Heart right ventricle (tissue), 16 donors: ENCODE measurements around the gene SCARB1. TPM values are rescaled to one million over a fixed set of nuclear protein-coding genes. Genes with fewer than 3 reads are reported as not detected.

Experiments
- ATAC-seq, 8 donors: fragments of 200-7000 bp; cut with Tn5 transposase; one replicate each; pipeline ENCODE4 v1.9.1; 2020; ENCODE audit warnings: mild to moderate bottlenecking in 8 of 8, moderate library complexity in 8 of 8, moderate number of reproducible peaks in 1 of 8
- DNase-seq, 2 donors: peaks; one replicate each; pipeline ENCODE4 v3.0.0-alpha.2; 2020
- H3K27ac ChIP-seq, 10 donors: fragments of 200-600 bp; sonication (generic) in 2 of 10; one replicate each; pipeline versions ENCODE4 v1.5.0 to v1.8.0; 2020 to 2022; ENCODE audit warnings: mild to moderate bottlenecking in 3 of 10
- H3K27me3 ChIP-seq, 7 donors: fragments of 200-600 bp; one replicate each; pipeline ENCODE4 v1.8.0; 2021 to 2022; ENCODE audit warnings: mild to moderate bottlenecking in 2 of 7
- H3K36me3 ChIP-seq, 9 donors: fragments of 200-600 bp; sonication (generic) in 1 of 9; one replicate each; pipeline versions ENCODE4 v1.5.0 to v1.8.0; 2020 to 2022; ENCODE audit warnings: mild to moderate bottlenecking in 2 of 9
- H3K4me1 ChIP-seq, 9 donors: fragments of 200-600 bp; sonication (generic) in 1 of 9; one replicate each; pipeline versions ENCODE4 v1.5.0 to v1.8.0; 2020 to 2022; ENCODE audit warnings: mild to moderate bottlenecking in 4 of 9
- H3K4me3 ChIP-seq, 10 donors: fragments of 200-600 bp; sonication (generic) in 2 of 10; one replicate each; pipeline versions ENCODE4 v1.5.0 to v1.8.0; 2020 to 2022; ENCODE audit warnings: mild to moderate bottlenecking in 7 of 10, moderate library complexity in 2 of 10
- H3K9me3 ChIP-seq, 11 donors: fragments of 200-600 bp in 10 of 11; sonication (generic) in 2 of 11; one replicate each; pipeline versions ENCODE4 v1.5.0 to v1.8.0; 2013 to 2022; ENCODE audit warnings: mild to moderate bottlenecking in 2 of 11, control low read depth in 1 of 11, moderate library complexity in 1 of 11
- WGBS, 2 donors: extraction: QIAGEN DNeasy Blood & Tissue Kit; methylation state at CpG; one replicate each; pipeline ENCODE4 v1.1.7; 2013; ENCODE audit warnings: inconsistent platforms in 1 of 2; 5-methylcytosine and 5-hydroxymethylcytosine counted together
- intact Hi-C, 10 donors: fragments of 100-400 bp; cut with DNase I; formaldehyde crosslinking; loops; one replicate each; pipeline versions ENCODE4 v1.11.1 to v1.14.2; 2022
- polyA plus RNA-seq, 2 donors: library from polyadenylated mRNA; stranded (reverse); fragments of 200-250 nt; gene quantifications; one replicate each; pipeline ENCODE4 v1.2.3, GENCODE V29; 2013
- total RNA-seq, 10 donors: library from RNA; stranded (reverse); fragmentation: NEBNext Ultra II Directional in 3 of 10; extraction: Animal tissue kit (Norgen Biotek cat#: 25700) in 3 of 10; gene quantifications; one replicate each; pipeline versions ENCODE4 v1.2.1 to v1.2.4, GENCODE V29; 2021 to 2023
- TF ChIP-seq, protein P1 (sequence below), 9 donors: fragments of 200-600 bp; sonication (generic) in 2 of 9; IDR thresholded peaks; one replicate each; pipeline versions ENCODE4 v1.5.0 to v1.8.0; 2021 to 2022; ENCODE audit warnings: antibody characterized with exemption in 9 of 9, mild to moderate bottlenecking in 5 of 9, moderate library complexity in 1 of 9
- donor health status: Arrhythmogenic right ventricular cardiomyopathy.
- donor health status: ischemic (EF 13 %, LVEDD 7.1; RV severe dilation, severe dysfunction).
- donor health status: healthy with polysubstance abuse.
- donor health status: DM: no; HTN: yes; CAD: no.
- donor health status: DM: no; HTN: no; CAD: no.
- donor health status: ischemic (EF 25% LVEDD 6.9; RV normal size, moderate dysfunction).
- donor health status: ischemic (EF 25% LVEDD 5.7; RV mildly dilated, moderate dysfunction).
- donor health status: healthy.
- donor health status: DM: yes; HTN: yes; CAD: no.
- donor health status: Ischemic cardiomyopathy.
- donor health status: ischemic (EF 35%, LVEDD 5.7; RV mildly dilated, moderate dysfunction).
- donor health status: nonischemic (EF 11% LVEDD 7.7; RV severe dilation, severe dysfunction).
- donor health status: DM: yes; HTN: yes; CAD: no.
- donor health status: PGD.
- donor health status: ischemic (EF 29% LVEDD 5.4; RV normal size, mild dysfunction).
- donor health status: nonischemic (EF 23%, LVEDD 6.1; RV moderate dilation, normal function).

Gene SCARB1
- total and polyA plus RNA-seq, 12 donors: 7.7 to 19.9 (median 11.5) TPM

DNA sequence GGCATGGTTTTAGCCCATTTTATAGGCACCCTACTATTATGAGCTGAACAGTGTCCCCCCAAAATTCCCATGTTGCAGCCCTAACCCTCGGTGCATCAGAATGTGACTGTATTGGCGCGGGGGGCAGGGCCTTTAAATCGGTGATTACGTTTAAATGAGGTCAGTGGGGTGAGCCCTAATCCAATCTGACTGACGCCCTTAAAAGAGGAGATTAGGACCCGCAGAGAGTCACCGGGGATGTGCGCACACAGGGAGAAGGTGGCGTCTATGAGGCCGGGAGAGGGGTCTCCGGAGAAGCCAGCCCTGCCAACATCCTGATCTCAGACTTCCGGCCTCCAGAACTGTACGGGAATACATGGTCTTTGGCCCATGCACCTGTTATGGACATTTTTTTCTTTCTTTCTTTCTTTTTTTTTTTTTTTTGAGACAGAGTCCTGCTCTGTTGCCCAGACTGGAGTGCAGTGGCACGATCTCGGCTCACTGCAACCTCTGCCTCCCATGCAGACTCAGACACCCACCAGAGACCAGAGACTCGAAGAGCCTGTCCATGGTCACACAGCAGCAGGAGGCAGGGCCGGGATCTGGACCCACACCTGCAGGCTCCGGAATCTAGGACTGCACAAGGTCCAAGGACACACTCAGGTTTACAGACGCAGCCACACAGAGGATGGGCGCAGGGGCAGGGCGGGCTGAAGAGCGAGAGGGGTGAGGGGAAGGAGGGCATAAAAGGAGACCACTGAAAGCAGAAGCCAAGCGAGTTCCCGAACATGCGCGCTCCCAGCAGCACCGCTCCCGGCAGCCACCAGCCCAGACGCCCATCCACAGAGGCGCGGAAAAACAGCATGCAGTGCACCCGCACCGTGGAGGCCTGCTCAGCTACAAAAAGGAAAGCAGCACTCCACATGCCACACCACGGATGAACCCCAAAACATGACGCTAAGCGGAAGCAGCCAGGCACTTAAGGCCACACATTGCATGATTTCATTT, 19.0 kb downstream of the SCARB1 start:
- H3K4me3 ChIP-seq: no peak overlapping the region
- DNase-seq (no peak), ATAC-seq (no peak)
- TF ChIP-seq, protein P1, sequence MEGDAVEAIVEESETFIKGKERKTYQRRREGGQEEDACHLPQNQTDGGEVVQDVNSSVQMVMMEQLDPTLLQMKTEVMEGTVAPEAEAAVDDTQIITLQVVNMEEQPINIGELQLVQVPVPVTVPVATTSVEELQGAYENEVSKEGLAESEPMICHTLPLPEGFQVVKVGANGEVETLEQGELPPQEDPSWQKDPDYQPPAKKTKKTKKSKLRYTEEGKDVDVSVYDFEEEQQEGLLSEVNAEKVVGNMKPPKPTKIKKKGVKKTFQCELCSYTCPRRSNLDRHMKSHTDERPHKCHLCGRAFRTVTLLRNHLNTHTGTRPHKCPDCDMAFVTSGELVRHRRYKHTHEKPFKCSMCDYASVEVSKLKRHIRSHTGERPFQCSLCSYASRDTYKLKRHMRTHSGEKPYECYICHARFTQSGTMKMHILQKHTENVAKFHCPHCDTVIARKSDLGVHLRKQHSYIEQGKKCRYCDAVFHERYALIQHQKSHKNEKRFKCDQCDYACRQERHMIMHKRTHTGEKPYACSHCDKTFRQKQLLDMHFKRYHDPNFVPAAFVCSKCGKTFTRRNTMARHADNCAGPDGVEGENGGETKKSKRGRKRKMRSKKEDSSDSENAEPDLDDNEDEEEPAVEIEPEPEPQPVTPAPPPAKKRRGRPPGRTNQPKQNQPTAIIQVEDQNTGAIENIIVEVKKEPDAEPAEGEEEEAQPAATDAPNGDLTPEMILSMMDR (IDR thresholded peaks at IDR 0.05): no peak
- H3K4me1 ChIP-seq: peaks cover 15 to 54% (median 35%) of the 10 kb centered on the region in 9 donors
- WGBS, 2 donors: 89 to 92% methylated on average over 37 of the region's 37 CpGs
- H3K9me3 ChIP-seq: no peaks in the 10 kb centered on the region
- H3K27me3 ChIP-seq: no peaks in the 10 kb centered on the region
- no peak overlapping the region for H3K27ac ChIP-seq
- H3K36me3 ChIP-seq: no peaks in the 10 kb centered on the region
- intact Hi-C loops: no loop called here

DNA sequence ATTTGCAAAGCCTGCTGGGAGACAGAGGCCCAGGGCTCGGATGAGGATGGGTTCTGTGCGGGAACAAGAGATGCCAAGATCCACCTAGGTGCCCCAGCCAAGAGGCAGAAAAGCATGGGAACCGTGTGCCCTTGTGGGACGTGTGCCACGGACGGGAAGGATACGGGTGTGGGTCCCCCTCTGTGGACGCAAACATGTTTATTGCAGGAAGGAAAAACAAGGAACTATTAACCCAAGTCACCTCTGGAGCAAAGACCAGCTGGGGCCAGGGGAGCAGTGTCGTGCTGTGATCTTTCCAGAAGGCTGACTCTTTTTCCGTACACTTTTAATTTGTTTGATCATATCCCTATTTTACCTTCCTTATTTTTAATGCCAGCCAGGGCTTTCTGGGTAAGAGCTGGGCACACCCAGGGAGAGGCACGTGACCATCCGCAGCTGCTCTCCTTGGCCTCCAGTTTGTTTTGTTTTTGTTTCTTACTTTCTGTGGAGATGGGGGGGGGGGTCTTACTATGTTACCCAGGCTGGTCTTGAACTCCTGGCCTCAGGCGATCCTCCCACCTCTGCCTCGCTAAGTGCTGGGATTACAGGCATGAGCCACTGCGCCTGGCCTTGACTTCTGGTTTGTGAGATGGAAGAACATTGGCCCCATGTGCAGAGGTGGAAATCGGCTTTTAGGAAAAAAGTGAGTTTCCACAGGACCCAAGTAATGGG, 20.7 kb downstream of the SCARB1 start:
- intact Hi-C loops: no loop called here
- Histone ChIP-seq H3K4me3 (no peak overlapping the region), H3K4me1 (peaks cover 16 to 46% (median 33%) of the 10 kb centered on the region in 9 donors), H3K36me3 (no peaks in the 10 kb centered on the region), H3K27ac (peak overlapping the region in 8 of 10 donors; percentile 6 to 80 (median 56)), H3K9me3 (no peaks in the 10 kb centered on the region), H3K27me3 (no peaks in the 10 kb centered on the region)
- DNase-seq: no peak
- peak in 3 of 8 donors; percentile 1 to 13 (median 3) for ATAC-seq
- WGBS, 2 donors: 53 to 68% methylated on average over 16 of the region's 16 CpGs
- TF ChIP-seq, protein P1 (IDR thresholded peaks at IDR 0.05): no peak

DNA sequence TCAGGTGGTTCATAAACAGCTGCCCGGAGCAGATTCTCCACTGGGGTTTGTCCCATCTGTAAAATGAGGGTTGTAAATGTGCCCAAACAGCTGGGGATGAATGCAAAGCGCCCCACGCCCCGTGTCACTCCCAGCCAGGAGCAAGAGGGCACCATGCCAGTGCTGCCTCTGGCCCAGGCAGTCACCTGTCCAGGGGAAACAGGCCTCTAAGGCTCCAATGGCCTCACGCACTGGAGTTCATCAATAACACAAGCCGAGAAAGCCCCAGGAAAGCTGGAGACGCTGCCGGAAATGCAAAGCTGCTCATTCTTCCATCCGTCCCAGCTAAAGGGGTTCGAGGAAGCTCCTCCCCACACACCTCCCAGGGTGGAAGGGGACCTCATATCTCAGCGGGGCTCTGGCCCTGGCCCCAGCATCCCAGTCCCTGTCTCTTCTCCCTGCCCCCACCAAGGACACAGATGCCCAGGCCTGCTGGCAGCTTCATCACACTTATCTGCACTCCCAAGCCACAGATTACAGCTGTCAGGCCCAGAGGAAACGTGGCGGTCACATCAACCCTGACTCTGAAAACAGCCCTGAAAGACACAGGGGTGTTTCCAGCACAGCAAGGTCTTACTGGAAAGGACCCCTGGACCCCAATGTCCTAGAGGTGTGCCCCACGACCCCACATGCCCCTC, 21.5 kb downstream of the SCARB1 start:
- DNase-seq (no peak), ATAC-seq (peak in 5 of 8 donors; percentile 17 to 49 (median 21))
- H3K36me3 ChIP-seq: no peaks in the 10 kb centered on the region
- TF ChIP-seq, protein P1 (IDR thresholded peaks at IDR 0.05): no peak
- intact Hi-C loops: no loop called here
- no peaks in the 10 kb centered on the region for H3K9me3 ChIP-seq
- H3K27ac ChIP-seq: peak overlapping the region in 8 of 10 donors; percentile 6 to 80 (median 56)
- 57 to 60% methylated on average over 14 of the region's 14 CpGs for WGBS, 2 donors
- peaks cover 13 to 45% (median 29%) of the 10 kb centered on the region in 9 donors for H3K4me1 ChIP-seq
- H3K27me3 ChIP-seq: no peaks in the 10 kb centered on the region
- no peak overlapping the region for H3K4me3 ChIP-seq

DNA sequence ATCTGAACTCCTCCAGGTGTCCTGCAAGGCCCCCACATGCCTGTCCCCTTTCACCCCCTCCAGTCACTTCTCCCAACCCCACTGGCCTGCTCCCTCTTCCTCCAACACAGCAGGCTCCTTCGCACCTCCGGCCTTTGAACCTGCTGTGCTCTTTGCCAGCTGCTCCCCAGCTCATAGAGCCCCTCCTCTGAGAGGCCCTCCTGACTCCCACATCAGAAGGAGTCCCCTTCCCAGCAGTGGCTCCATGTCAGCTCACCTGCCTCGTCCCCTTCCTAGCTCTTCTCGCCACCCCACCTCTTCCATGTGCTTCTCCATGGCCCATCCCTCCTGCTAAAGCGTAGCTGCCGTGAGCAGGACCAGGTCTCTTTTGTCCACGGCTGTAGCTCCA, 22.1 kb downstream of the SCARB1 start:
- TF ChIP-seq, protein P1 (IDR thresholded peaks at IDR 0.05): no peak
- Histone ChIP-seq H3K36me3 (no peaks in the 10 kb centered on the region), H3K9me3 (no peaks in the 10 kb centered on the region), H3K4me3 (no peak overlapping the region), H3K4me1 (peaks cover 9 to 43% (median 25%) of the 10 kb centered on the region in 9 donors), H3K27me3 (no peaks in the 10 kb centered on the region), H3K27ac (peak overlapping the region in 3 of 10 donors; percentile 6 to 80 (median 68))
- ATAC-seq: no peak
- DNase-seq: no peak
- intact Hi-C loops: no loop called here
- 88 to 92% methylated on average over 7 of the region's 7 CpGs for WGBS, 2 donors
